Urinary bladder (tissue), 2 donors: ENCODE results near the gene SLC37A2. TPM values are rescaled to one million over a fixed set of nuclear protein-coding genes. Genes with fewer than 3 reads are reported as not detected.

ENCODE experiments used
- polyA plus RNA-seq: library from polyadenylated mRNA; stranded (reverse); fragments of 200-250 nt; gene quantifications from one replicate; pipeline ENCODE4 v1.2.3, GENCODE V29; 2013
- total RNA-seq: library from RNA; depleted of rRNA; stranded (reverse); fragments of >200 nt; gene quantifications from one replicate; pipeline ENCODE4 v1.2.3, GENCODE V29; 2014
- donor health status: healthy.

The SLC37A2 gene
- total and polyA plus RNA-seq, 2 donors, result 7.7 to 9.0 TPM

Other genes with a start within 250 kb of the SLC37A2 start
- gene ROBO3, start 197.9 kb upstream of the SLC37A2 start, total RNA-seq, result 18.0 TPM
- 18.1 TPM for gene ROBO3, start 197.9 kb upstream of the SLC37A2 start, polyA plus RNA-seq
- 19.7 TPM for gene ROBO4, start 165.4 kb upstream of the SLC37A2 start, total RNA-seq
- 13.5 TPM for gene ROBO4, start 165.4 kb upstream of the SLC37A2 start, polyA plus RNA-seq
- not detected for gene HEPN1, start 144.1 kb upstream of the SLC37A2 start, total RNA-seq
- gene HEPN1, start 144.1 kb upstream of the SLC37A2 start, polyA plus RNA-seq, result not detected
- gene HEPACAM, start 127.3 kb upstream of the SLC37A2 start, total RNA-seq, result not detected
- 0.49 TPM for gene HEPACAM, start 127.3 kb upstream of the SLC37A2 start, polyA plus RNA-seq
- gene CCDC15, start 109.1 kb upstream of the SLC37A2 start, total RNA-seq, result 12.1 TPM
- 0.79 TPM for gene CCDC15, start 109.1 kb upstream of the SLC37A2 start, polyA plus RNA-seq
- gene TMEM218, start 48.3 kb downstream of the SLC37A2 start, total RNA-seq, result 38.5 TPM
- gene TMEM218, start 48.3 kb downstream of the SLC37A2 start, polyA plus RNA-seq, result 35.3 TPM
- gene PKNOX2, start 101.4 kb downstream of the SLC37A2 start, total RNA-seq, result 6.5 TPM
- 4.7 TPM for gene PKNOX2, start 101.4 kb downstream of the SLC37A2 start, polyA plus RNA-seq